NCI-H524 (cell line): ENCODE data around the gene USP4.
A peak's percentile ranks its signal among the peaks of the same experiment; 100 is the strongest.
"Not testable (repeated sequence)": the region's sequence is repeated elsewhere in the genome, so short reads cannot be mapped to it uniquely, and the experiment has no call there.

Source experiments
- DNase-seq, 2 experiments: peaks; one replicate each; lab custom pipeline; 2025; lab: John Stamatoyannopoulos, UW

The USP4 gene

GRCh38 chr3:49339941-49340800 lies at the start of gene USP4:
Gene USP4 (minus strand): TSS chr3:49340053. CDS start chr3:49340024, 29 bp downstream.
- DNase-seq, result peak; percentile 81 to 92

GRCh38 chr3:49389297-49389696 lies 49.4 kb upstream of the USP4 start:
- no peak for DNase-seq

GRCh38 chr3:49388289-49388820 lies 48.5 kb upstream of the USP4 start:
- no peak for DNase-seq

GRCh38 chr3:49387721-49388120 lies 47.9 kb upstream of the USP4 start:
- no peak for DNase-seq

GRCh38 chr3:49386056-49386756 lies 46.4 kb upstream of the USP4 start:
- DNase-seq, result no peak

- no peak for DNase-seq
Observed at GRCh38 chr3:49385617-49386016, 45.8 kb upstream of the USP4 start.

GRCh38 chr3:49383387-49383786 lies 43.5 kb upstream of the USP4 start:
- no peak for DNase-seq

GRCh38 chr3:49378249-49378895 lies 38.5 kb upstream of the USP4 start:
- no peak for DNase-seq

- no peak for DNase-seq
Observed at GRCh38 chr3:49377483-49377882, 37.6 kb upstream of the USP4 start.

GRCh38 chr3:49371946-49372345 lies 32.1 kb upstream of the USP4 start:
- DNase-seq, result no peak

- DNase-seq, result no peak
Observed at GRCh38 chr3:49370585-49371290, 30.9 kb upstream of the USP4 start.

- no peak for DNase-seq
Observed at GRCh38 chr3:49362561-49362960, 22.7 kb upstream of the USP4 start.

GRCh38 chr3:49359623-49360022 lies 19.8 kb upstream of the USP4 start:
- DNase-seq, result no peak

- no peak for DNase-seq
Observed at GRCh38 chr3:49358884-49359225, 19.0 kb upstream of the USP4 start.

- DNase-seq, result peak; percentile 91 to 95
Observed at GRCh38 chr3:49358217-49358883, 18.5 kb upstream of the USP4 start, which contains the start of gene GPX1. Gene GPX1 (minus strand): TSS chr3:49358353. CDS start chr3:49358278, 75 bp downstream.

- DNase-seq, result not testable (repeated sequence)
Observed at GRCh38 chr3:49357443-49358216, 17.8 kb upstream of the USP4 start.

- DNase-seq, result not testable (repeated sequence)
Observed at GRCh38 chr3:49357095-49357442, 17.2 kb upstream of the USP4 start.

- DNase-seq, result no peak
Observed at GRCh38 chr3:49352890-49353421, 13.1 kb upstream of the USP4 start.

- DNase-seq, result no peak
Observed at GRCh38 chr3:49352281-49352680, 12.4 kb upstream of the USP4 start.

GRCh38 chr3:49351521-49352011 lies 11.7 kb upstream of the USP4 start:
- no peak for DNase-seq
